Muscle of arm (tissue), 12 donors: ENCODE data around the gene HCN2. TPM values are rescaled to one million over a fixed set of nuclear protein-coding genes. Genes with fewer than 3 reads are reported as not detected.

Source experiments
- DNase-seq: peaks from one replicate; pipeline ENCODE4 v3.0.0-alpha.2; 2013
- polyA plus RNA-seq, 12 donors: library from polyadenylated mRNA; unstranded; fragments of 120-200 nt; gene quantifications; one replicate each; pipeline ENCODE4 v1.2.1, GENCODE V29; 2013; ENCODE audit not compliant: insufficient read length in 12 of 12

HCN2 gene
- polyA plus RNA-seq, 12 donors = 0.13 to 0.61 (median 0.31) TPM; not detected in 2

- no peak for DNase-seq
Observed at GRCh38 chr19:651991-652390, 62.3 kb downstream of the HCN2 start.

- DNase-seq = no peak
Observed at GRCh38 chr19:652467-653389, 63.0 kb downstream of the HCN2 start.

- no peak for DNase-seq
Observed at GRCh38 chr19:653425-653824, 63.7 kb downstream of the HCN2 start.

GRCh38 chr19:655691-656090, 66.0 kb downstream of the HCN2 start:
- DNase-seq = no peak

- DNase-seq = no peak
Observed at GRCh38 chr19:656751-657559, 67.3 kb downstream of the HCN2 start.

- no peak for DNase-seq
Observed at GRCh38 chr19:657611-658010, 67.9 kb downstream of the HCN2 start.

- DNase-seq = no peak
Observed at GRCh38 chr19:658059-658839, 68.6 kb downstream of the HCN2 start.

GRCh38 chr19:658916-659839, 69.5 kb downstream of the HCN2 start:
- no peak for DNase-seq

- no peak for DNase-seq
Observed at GRCh38 chr19:660793-661426, 71.2 kb downstream of the HCN2 start.

- no peak for DNase-seq
Observed at GRCh38 chr19:661427-662196, 71.9 kb downstream of the HCN2 start.

GRCh38 chr19:662207-662961, 72.7 kb downstream of the HCN2 start:
- no peak for DNase-seq

- peak; percentile 92 for DNase-seq
Observed at GRCh38 chr19:662962-663681, 73.4 kb downstream of the HCN2 start, which contains the start of gene RNF126. TSS of gene RNF126 (minus strand) at chr19:663214. CDS start at chr19:663121, 93 bp downstream.

- DNase-seq = no peak
Observed at GRCh38 chr19:663682-664117, 74.0 kb downstream of the HCN2 start.

GRCh38 chr19:664913-665443, 75.3 kb downstream of the HCN2 start:
- DNase-seq = peak; percentile 87
